ENCODE data around the gene MSANTD1. TPM values are rescaled to one million over a fixed set of nuclear protein-coding genes. Genes with fewer than 3 reads are reported as not detected.

The MSANTD1 gene
- total and polyA plus RNA-seq, 2 of the 8 experiments (the other 6 are each of a cell fraction or from before 2014, with no cell fraction given): 0.23 to 0.45 TPM

GRCh38 chr4:3297066-3297859 is 48.3 kb downstream of the MSANTD1 start:
- no peak overlapping the region for H2BK12ac ChIP-seq (ENCODE audit: low read depth, low read length)
- DNase-seq (ENCODE audit: low read depth in 1 of 2, low spot score in 2 of 2) (peak in 1 of 2 experiments; percentile 42), FAIRE-seq (no peak)
- peaks cover 4 to 16% of the 10 kb centered on the region in 2 experiments for H4K20me1 ChIP-seq (replicated peaks in 1 of 2; ENCODE audit: control insufficient read depth in 1 of 2, insufficient read depth in 2 of 2, low read length in 2 of 2)
- POLR2A ChIA-PET (ENCODE audit: partially characterized antibody): no interaction called here
- H2BK5ac ChIP-seq (ENCODE audit: low read depth, low read length): no peak overlapping the region
- H3K4ac ChIP-seq (replicated peaks; ENCODE audit: insufficient read length, low read depth, low read length): no peak overlapping the region
- H3K56ac ChIP-seq (replicated peaks; ENCODE audit: insufficient read length, low read depth, low read length): no peak overlapping the region
- 0 out of 2 replicates have a peak overlapping the region, but pooled peaks have one; percentile 21 for H4K8ac ChIP-seq (ENCODE audit: extremely low read depth, insufficient read depth, low read length)
- no peaks in the 10 kb centered on the region; a peak in 2 of 4 replicates for H3K79me2 ChIP-seq (ENCODE audit: control insufficient read depth in 1 of 2, insufficient read depth in 2 of 2, low read length in 2 of 2)
- H2AK5ac ChIP-seq (ENCODE audit: low read depth, low read length): no peak overlapping the region
- no peak overlapping the region for H3K27ac ChIP-seq (ENCODE audit: low read depth, low read length)
- H3K9me3 ChIP-seq (ENCODE audit: insufficient read depth in 2 of 2, low read depth in 1 of 2, low read length in 1 of 2): no peaks in the 10 kb centered on the region
- H3K23me2 ChIP-seq (ENCODE audit: low read depth, low read length): peaks cover 8% of the 10 kb centered on the region; the same call in 1 of the 2 replicates
- CTCF ChIA-PET (ENCODE audit: partially characterized antibody): interaction anchor here (0.9 to 1.0 kb wide), 2 partner anchors 20 to 27 kb away, joined by 3 to 4 read pairs; no protein-coding TSS in a partner anchor
- H2BK20ac ChIP-seq (ENCODE audit: low read length): no peak overlapping the region
- no peak overlapping the region for H2BK120ac ChIP-seq (replicated peaks; ENCODE audit: low read depth, low read length)
- no peak overlapping the region for H2BK15ac ChIP-seq (ENCODE audit: low read length)
- H3K27me3 ChIP-seq (replicated peaks in 1 of 4; ENCODE audit: control insufficient read depth in 3 of 4, extremely low read depth in 1 of 4, insufficient read depth in 3 of 4, low read length in 3 of 4): peaks cover 0 to 5% (median 0%) of the 10 kb centered on the region in 4 experiments; a peak in 3 of 7 replicates
- H3K4me3 ChIP-seq (ENCODE audit: extremely low read depth in 1 of 4, insufficient read depth in 2 of 4, low read depth in 3 of 4, low read length in 4 of 4): no peak overlapping the region
- H3K79me1 ChIP-seq (ENCODE audit: low read depth, low read length): peaks cover 4% of the 10 kb centered on the region
- no peak overlapping the region; a peak in 1 of 7 replicates for H3K9ac ChIP-seq (replicated peaks in 1 of 4; ENCODE audit: extremely low read depth in 1 of 4, low read depth in 3 of 4, low read length in 3 of 4)
- H3K14ac ChIP-seq (ENCODE audit: insufficient read length): no peak overlapping the region
- no peak overlapping the region for H3K4me2 ChIP-seq (ENCODE audit: insufficient read depth in 1 of 2, low read depth in 2 of 2, low read length in 2 of 2)
- H3K4me1 ChIP-seq (replicated peaks in 1 of 4; ENCODE audit: control insufficient read depth in 3 of 4, insufficient read depth in 4 of 4, low read length in 3 of 4): peaks cover 0 to 12% (median 8%) of the 10 kb centered on the region in 4 experiments; a peak in 5 of 7 replicates
- H3K23ac ChIP-seq (ENCODE audit: insufficient read length): no peak overlapping the region
- no peak overlapping the region for H3K18ac ChIP-seq (ENCODE audit: extremely low read depth, low read length)
- H3K36me3 ChIP-seq (ENCODE audit: control insufficient read depth in 2 of 4, insufficient read depth in 4 of 4, low read length in 3 of 4): no peaks in the 10 kb centered on the region
- 93% methylated on average over 13 of the region's 13 CpGs; no CpG with 5 or more reads in 1 of the 2 experiments for WGBS, 2 experiments (ENCODE audit: extremely low coverage in 1 of 2, insufficient coverage in 1 of 2, insufficient read length in 1 of 2, insufficient replicate concordance in 2 of 2, low coverage in 1 of 2, low lambda C conversion rate in 2 of 2, missing lambda C conversion rate in 1 of 2)
- H4K5ac ChIP-seq (ENCODE audit: insufficient read length, low read depth, low read length): no peak overlapping the region
- no peak overlapping the region for H4K91ac ChIP-seq (replicated peaks; ENCODE audit: insufficient read length, low read length)
- no peak overlapping the region for H2AFZ ChIP-seq (ENCODE audit: low read length)

All from H1 (cell line).